Stimulated activated CD8-positive, alpha-beta memory T cell treated with anti-CD3 and anti-CD28 coated beads, Interleukin-4, amount 100 ng/mL, for 24 hours (primary cell): Measurements from ENCODE around the gene CLDN18.
A peak's percentile ranks its signal among the peaks of the same experiment; 100 is the strongest.

Source experiments
- DNase-seq: peaks from one replicate; pipeline ENCODE4 v3.0.0-alpha.2; 2020; ENCODE audit warnings: low read depth

The CLDN18 gene

GRCh38 chr3:138009476-138010272, at the start of gene CLDN18:
Gene CLDN18, plus strand, starts transcription at chr3:138010165. Its CDS starts 61 bp downstream, at chr3:138010226.
- no peak for DNase-seq

DNA sequence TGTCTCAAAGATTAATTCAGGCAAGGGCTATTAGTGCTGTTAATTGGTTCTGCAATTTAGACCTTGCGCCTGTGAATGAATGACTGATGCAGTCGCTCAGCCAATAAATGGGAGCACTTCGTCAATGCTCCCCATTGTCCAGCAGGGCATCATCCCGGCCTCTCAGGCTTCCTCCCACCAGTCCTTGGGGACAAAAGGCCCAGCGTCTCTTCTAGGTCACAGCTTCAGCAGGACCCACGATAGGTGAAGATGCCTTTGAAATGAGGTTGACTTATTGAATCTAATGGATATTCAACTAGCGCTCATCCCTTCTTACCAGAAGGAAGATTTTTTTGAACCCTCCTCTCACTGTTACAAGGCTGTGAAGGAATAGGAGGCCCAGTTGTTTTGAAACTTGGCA, 47.7 kb upstream of the CLDN18 start:
- no peak for DNase-seq

- DNase-seq, result no peak
Observed at GRCh38 chr3:137963463-137963862, 46.5 kb upstream of the CLDN18 start.

DNA sequence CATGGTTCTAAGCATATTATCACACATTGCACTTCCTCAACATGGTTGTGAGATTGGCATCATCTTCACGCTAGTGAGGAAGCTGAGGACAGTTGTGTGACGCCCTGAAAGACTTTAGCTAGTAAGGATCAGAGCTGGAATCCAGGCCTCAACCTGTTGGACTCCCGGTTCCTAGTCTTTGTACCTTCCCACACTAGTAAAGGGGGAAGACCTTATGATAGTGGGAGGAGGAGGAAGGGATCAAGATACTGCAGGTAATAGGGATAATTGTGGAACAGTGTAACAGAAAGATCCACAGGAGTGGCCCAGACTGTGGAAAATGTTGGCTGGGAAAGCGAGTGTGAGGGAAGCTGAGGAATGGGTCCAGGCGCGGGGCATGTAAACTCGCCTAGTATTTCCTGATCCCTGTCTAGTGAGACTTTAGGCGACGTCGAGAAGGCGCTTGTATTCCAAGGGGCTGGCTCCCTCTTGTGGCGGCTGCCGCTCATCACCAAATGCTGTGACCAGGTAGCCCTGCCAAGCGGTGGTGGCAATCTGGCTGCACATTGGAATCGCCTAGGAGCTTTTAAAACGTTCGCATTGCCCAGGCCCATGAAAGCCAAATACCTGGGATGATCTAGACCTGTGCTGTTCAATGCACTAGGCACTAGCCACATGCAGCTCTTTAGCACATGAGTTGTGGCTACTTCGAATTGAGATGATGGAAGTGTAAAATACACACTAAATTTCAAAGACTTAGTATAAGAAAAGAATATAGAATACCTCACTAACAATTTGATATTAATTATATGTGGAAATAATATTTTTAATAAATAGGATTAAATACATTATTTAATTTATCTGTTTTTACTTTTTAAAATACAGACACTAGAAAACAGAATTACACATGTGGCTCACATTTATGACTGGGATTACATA, 38.8 kb upstream of the CLDN18 start:
- DNase-seq, result peak; percentile 30

DNA sequence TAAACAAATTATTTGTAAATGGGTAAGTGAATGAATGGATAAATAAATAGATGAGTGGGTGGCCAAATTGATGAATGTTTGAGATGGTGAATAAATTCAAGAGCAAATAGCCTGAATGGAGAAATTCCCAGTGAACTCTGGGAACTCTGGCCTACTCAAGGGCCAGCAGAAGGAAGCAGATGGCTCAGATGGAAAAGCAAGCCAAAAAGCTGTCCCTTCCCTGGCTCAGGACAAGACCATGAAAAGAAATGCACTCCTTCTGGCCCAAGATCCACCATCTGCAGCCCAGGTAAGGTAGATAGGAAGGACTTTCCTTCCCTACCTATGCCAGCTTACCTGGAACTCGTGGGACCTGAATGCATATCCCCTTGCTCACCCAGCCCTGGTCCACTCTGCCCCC, 37.6 kb upstream of the CLDN18 start:
- DNase-seq, result no peak

- no peak for DNase-seq
Observed at GRCh38 chr3:137978328-137978727, 31.6 kb upstream of the CLDN18 start.

DNA sequence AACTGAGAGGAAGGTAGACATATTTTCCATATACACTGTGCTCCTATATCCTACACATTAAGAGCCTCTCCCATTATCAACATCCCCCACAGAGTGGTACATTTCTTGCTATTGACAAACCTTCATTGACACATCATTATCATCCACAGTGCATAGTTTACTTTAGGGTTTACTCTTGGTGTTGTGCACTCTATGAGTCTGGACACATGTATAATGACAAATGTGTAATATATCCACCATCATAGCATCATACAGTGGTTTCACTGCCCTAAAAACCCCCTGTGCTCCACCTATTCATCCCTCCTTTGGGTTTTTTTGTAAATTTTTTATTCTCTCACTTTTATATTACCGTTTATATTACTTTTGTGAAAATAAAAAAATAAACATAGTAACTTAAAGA, 22.2 kb upstream of the CLDN18 start:
- DNase-seq, result no peak

DNA sequence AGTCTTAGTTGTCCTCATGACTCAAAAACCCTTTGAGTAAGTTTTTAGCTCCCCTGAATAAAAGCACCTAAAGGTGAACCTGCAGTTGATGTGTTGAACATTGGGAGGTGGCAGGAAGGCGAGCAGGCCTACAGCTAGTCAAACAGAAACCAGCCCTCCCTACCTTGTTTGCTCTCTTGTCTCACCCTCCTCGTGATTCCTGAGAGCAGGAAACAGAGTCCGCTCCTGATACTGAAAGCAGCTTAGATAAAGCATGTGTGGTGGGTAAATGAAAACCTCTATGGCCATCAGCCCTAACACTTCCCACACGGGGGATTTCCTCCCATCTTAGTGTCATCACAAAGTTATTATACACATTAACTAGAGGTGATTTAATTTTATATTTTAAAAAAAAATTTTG, 21.8 kb upstream of the CLDN18 start:
- no peak for DNase-seq

GRCh38 chr3:137988982-137989381, 21.0 kb upstream of the CLDN18 start:
- DNase-seq, result no peak

GRCh38 chr3:137990427-137990826, 19.5 kb upstream of the CLDN18 start:
- no peak for DNase-seq

- no peak for DNase-seq
Observed at GRCh38 chr3:137992592-137992991, 17.4 kb upstream of the CLDN18 start.

DNA sequence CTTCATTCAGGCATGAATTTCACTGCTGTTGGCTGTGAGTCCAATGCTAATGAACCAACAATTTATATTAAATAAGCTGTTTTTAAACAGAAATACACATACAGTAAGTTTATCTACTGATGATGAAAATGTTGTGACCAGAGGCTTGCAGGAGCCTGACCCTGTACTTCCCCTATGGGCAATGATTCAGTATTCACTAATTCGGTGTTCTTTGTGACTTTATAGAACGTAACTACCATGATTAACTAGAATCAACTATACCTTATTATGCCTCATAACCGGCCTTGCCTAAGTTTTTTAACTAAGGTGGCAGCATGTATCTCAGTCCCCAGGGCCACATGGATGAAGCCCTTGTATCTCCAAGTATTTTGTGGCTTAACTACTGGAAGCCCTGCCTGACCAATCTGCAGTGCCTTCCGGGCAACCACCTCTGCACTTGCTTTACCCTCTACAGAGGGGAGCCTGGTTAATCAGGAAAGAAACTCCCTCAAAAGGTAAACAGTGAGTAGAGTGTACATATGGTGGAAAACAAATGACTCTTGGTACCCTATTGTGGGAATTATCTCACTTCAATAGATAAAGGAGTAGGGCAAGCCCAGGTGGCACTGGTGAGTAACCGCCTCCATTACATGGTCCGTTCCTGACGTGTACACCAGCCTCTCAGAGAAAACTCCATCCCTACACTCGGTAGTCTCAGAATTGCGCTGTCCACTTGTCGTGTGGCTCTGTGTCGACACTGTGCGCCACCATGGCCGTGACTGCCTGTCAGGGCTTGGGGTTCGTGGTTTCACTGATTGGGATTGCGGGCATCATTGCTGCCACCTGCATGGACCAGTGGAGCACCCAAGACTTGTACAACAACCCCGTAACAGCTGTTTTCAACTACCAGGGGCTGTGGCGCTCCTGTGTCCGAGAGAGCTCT, 11.6 kb upstream of the CLDN18 start:
- DNase-seq, result no peak

GRCh38 chr3:138003069-138003468, 6.9 kb upstream of the CLDN18 start:
- DNase-seq, result no peak

GRCh38 chr3:138005627-138006026, 4.3 kb upstream of the CLDN18 start:
- no peak for DNase-seq

DNA sequence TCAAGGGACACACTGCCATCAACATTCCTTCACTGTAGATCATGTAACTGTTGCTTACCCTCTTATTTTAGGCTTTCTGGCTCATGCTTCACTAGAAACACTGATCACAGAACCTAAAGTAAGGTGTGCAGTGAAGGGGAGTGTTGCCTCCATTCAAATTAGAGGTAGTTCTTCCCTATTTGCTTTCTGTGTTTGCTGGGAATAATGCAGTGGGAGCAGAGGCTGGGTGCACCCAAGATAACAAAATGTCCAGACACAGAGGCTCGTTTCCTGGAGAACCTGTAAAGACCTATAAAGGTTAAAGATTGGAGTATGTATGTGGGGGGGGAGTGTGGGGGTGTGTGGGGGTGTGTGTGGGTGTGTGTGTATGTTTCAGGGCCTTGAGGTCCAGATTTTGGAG, 2.1 kb upstream of the CLDN18 start:
- DNase-seq, result no peak

GRCh38 chr3:138010273-138010590, 267 bp downstream of the CLDN18 start:
- no peak for DNase-seq

- no peak for DNase-seq
Observed at GRCh38 chr3:138011722-138012121, 1.8 kb downstream of the CLDN18 start.

DNA sequence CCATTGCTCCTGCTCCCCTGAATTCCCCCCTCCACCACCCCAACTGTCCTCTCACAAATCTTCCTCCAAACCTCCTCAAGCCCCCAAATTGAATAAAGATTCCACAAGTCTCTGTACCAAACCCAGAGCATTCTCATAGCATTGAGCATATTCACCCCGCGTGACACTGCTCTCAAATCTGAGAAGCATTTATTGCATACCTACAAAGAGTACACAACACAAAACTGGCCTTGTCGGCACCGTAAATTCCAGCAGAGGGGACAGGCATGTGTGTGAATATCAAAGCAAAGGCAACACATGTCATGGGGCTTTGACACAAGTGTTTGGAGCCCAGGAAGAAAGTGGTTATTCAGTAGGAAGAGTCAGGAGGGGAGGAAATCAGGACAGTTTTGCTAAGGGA, 2.6 kb downstream of the CLDN18 start:
- no peak for DNase-seq

DNA sequence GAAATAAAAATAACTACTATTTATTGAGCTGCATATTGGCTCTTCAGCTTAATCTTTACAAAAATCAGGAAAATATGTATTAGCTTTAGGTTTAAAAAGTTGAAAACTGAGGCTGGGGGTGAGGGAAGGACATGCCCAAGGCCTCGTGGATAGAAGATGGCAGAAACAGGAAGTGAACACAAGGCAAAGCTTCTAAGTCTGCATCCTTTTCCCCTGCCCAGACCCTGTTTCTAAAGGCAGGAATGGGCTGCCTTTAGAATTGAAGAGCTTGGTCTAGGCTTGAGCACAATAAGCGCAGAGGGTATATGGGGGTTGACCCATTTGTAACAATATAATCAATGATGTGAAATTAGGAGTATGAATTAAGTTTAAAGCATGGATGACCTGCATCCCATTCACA, 6.1 kb downstream of the CLDN18 start:
- DNase-seq, result no peak

DNA sequence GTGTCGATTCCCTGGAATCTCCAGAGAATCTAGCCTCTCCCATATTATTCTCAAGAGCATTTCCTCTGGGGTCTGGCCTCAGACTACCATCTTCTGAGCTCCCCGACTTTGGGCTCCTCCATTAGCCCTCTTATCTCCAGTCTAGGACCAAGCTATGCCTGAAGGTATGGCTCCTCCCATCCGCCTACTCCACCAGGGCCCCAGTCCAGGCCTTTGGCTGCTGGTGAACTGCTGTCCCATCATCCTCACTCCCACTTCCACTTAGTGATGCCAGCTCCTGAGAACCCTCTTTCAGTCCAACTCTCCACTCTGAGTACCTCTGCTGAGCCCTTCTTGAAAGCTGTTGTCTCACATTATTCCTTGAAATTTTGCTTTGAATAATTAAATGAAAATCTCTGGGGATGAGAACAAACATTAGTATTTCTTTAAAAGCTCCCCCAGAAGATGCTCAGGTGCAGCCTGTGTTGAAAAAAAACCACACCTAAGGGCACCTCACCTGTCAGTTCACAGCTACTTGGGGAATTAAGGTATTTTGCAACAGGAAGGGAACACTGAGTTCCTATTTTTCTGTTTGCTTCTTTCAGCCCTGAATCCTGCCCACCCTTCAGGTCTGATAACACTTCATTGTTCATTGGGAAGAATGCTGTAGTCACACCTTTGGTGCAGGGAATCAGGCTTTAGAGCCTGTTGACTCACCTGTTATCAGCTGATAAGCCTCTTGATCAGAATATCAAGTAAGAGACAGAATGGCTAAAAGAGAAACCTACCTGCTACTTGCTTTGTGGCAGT, 9.5 kb downstream of the CLDN18 start:
- no peak for DNase-seq

GRCh38 chr3:138023754-138024153, 13.8 kb downstream of the CLDN18 start:
- no peak for DNase-seq
